ENCODE results near the gene ZNF630.

GRCh38 chrX:48058621-48059295 lies 12.7 kb downstream of the ZNF630 start:
- TF ChIP-seq POLR2A (IDR thresholded peaks at IDR 0.05; ENCODE audit: low read depth, low read length), result no peak
- TF ChIP-seq TAF1 (IDR thresholded peaks at IDR 0.05; ENCODE audit: low read depth, low read length), result no peak
